PC-9 (cell line): ENCODE data around the gene AAK1.

Experiments
- CTCF ChIP-seq: fragments of 200-600 bp; sonication (generic); conservative IDR thresholded peaks from 2 replicates; pipeline ENCODE4 v1.6.1; 2017; ENCODE audit warnings: mixed run types, antibody characterized with exemption, mild to moderate bottlenecking, moderate library complexity
- EZH2 ChIP-seq: fragments of 200-600 bp; sonication (generic); IDR thresholded peaks from 2 replicates; pipeline ENCODE4 v1.8.0; 2017; ENCODE audit warnings: antibody characterized with exemption, low read depth

GRCh38 chr2:69677914-69678313, 34.4 kb upstream of the AAK1 start:
- TF ChIP-seq CTCF (no peak), EZH2 (no peak)
